GM23338 (cell line): Measurements from ENCODE around the gene LPGAT1. TPM values are rescaled to one million over a fixed set of nuclear protein-coding genes. Genes with fewer than 3 reads are reported as not detected.
"Not testable (repeated sequence)": the region's sequence is repeated elsewhere in the genome, so short reads cannot be mapped to it uniquely, and the experiment has no call there.

Experiments
- ATAC-seq: fragments of 200-7000 bp; cut with Tn5 transposase; 3 replicates; pipeline ENCODE4 v1.9.1; 2020
- DNase-seq: peaks from one replicate; pipeline ENCODE4 v3.0.0-alpha.2; 2015; ENCODE audit warnings: low spot score
- H2AFZ ChIP-seq: fragments of 200-600 bp; sonication (generic); 2 replicates; pipeline ENCODE4 v1.8.0; 2016; ENCODE audit warnings: antibody characterized with exemption, mild to moderate bottlenecking, moderate library complexity
- H3F3A ChIP-seq: fragments of 200-600 bp; sonication (generic); replicated peaks from 2 replicates; pipeline ENCODE4 v1.8.0; 2017; ENCODE audit warnings: antibody characterized with exemption, mixed run types, low read depth
- H3K27ac ChIP-seq: fragments of 200-600 bp; sonication (generic); 2 replicates; pipeline ENCODE4 v1.6.1; 2016; ENCODE audit warnings: low read depth
- H3K27me3 ChIP-seq: fragments of 200-600 bp; sonication (generic); 2 replicates; pipeline ENCODE4 v1.8.0; 2016; ENCODE audit warnings: mild to moderate bottlenecking, mixed run types, moderate library complexity; ENCODE audit not compliant: insufficient read depth
- H3K36me3 ChIP-seq: fragments of 200-600 bp; sonication (generic); 2 replicates; pipeline ENCODE4 v1.8.0; 2016; ENCODE audit warnings: mild to moderate bottlenecking; ENCODE audit not compliant: insufficient read depth
- H3K4me1 ChIP-seq: fragments of 200-600 bp; sonication (generic); 2 replicates; pipeline ENCODE4 v1.8.0; 2016; ENCODE audit warnings: mild to moderate bottlenecking, moderate library complexity; ENCODE audit not compliant: insufficient read depth
- H3K4me2 ChIP-seq: fragments of 200-600 bp; sonication (generic); 2 replicates; pipeline ENCODE4 v1.7.1; 2017; ENCODE audit warnings: mixed run types
- H3K4me3 ChIP-seq: fragments of 200-600 bp; sonication (generic); 2 replicates; pipeline ENCODE4 v1.6.1; 2016; ENCODE audit warnings: mixed run types
- H3K79me2 ChIP-seq: fragments of 200-600 bp; sonication (generic); replicated peaks from 2 replicates; pipeline ENCODE4 v1.8.0; 2017; ENCODE audit warnings: mild to moderate bottlenecking; ENCODE audit not compliant: insufficient read depth
- H3K9me2 ChIP-seq: fragments of 200-600 bp; sonication (generic); 2 replicates; pipeline ENCODE4 v1.8.0; 2017; ENCODE audit not compliant: insufficient read depth
- H4K20me1 ChIP-seq: fragments of 200-600 bp; sonication (generic); replicated peaks from 2 replicates; pipeline ENCODE4 v1.8.0; 2017; ENCODE audit warnings: mild to moderate bottlenecking; ENCODE audit not compliant: insufficient read depth
- H3K27ac Mint-ChIP-seq: 2 replicates; pipeline ENCODE4 v1.8.0; 2020; ENCODE audit warnings: inconsistent platforms, mild to moderate bottlenecking, moderate library complexity, mixed read lengths
- H3K27me3 Mint-ChIP-seq: 3 replicates; pipeline ENCODE4 v1.8.0; 2022; ENCODE audit warnings: low read depth, mild to moderate bottlenecking, moderate library complexity, mixed read lengths, inconsistent platforms; ENCODE audit not compliant: insufficient read depth, poor library complexity
- H3K36me3 Mint-ChIP-seq: 3 replicates; pipeline ENCODE4 v1.8.0; 2021; ENCODE audit warnings: low read depth, mild to moderate bottlenecking, inconsistent platforms, moderate library complexity, mixed read lengths
- H3K4me1 Mint-ChIP-seq: 3 replicates; pipeline ENCODE4 v1.8.0; 2020; ENCODE audit warnings: mild to moderate bottlenecking, inconsistent platforms, mixed read lengths
- H3K4me3 Mint-ChIP-seq: 3 replicates; pipeline ENCODE4 v1.8.0; 2021; ENCODE audit warnings: moderate library complexity, mild to moderate bottlenecking, inconsistent platforms, mixed read lengths
- H3K9me3 Mint-ChIP-seq: 3 replicates; pipeline ENCODE4 v1.8.0; 2020; ENCODE audit warnings: moderate library complexity, mild to moderate bottlenecking, inconsistent platforms, mixed read lengths
- CREB1 ChIP-seq: fragments of 250-450 bp; sonication (Bioruptor Pico); IDR thresholded peaks from 2 replicates; pipeline ENCODE4 v1.5.0; 2020; ENCODE audit warnings: low read depth, mild to moderate bottlenecking, moderate library complexity
- ETS1 ChIP-seq: IDR thresholded peaks from 2 replicates; pipeline ENCODE4 v1.6.1; 2016; ENCODE audit warnings: antibody characterized with exemption
- JUNB ChIP-seq: IDR thresholded peaks from one replicate; pipeline ENCODE4 v1.6.1; 2016; ENCODE audit warnings: antibody characterized with exemption; ENCODE audit not compliant: unreplicated experiment
- NANOG ChIP-seq: IDR thresholded peaks from 2 replicates; pipeline ENCODE4 v1.6.1; 2016; ENCODE audit warnings: antibody characterized with exemption, borderline replicate concordance
- POLR2AphosphoS5 ChIP-seq: IDR thresholded peaks from 2 replicates; pipeline ENCODE4 v1.6.1; 2016; ENCODE audit warnings: antibody characterized with exemption, low read depth
- ZNF114 ChIP-seq: fragments of 250-450 bp; sonication (Bioruptor Pico); IDR thresholded peaks from 2 replicates; pipeline ENCODE4 v1.5.0; 2020; ENCODE audit warnings: mild to moderate bottlenecking, moderate library complexity
- ZNF331 ChIP-seq: fragments of 250-450 bp; sonication (Bioruptor Pico); IDR thresholded peaks from 2 replicates; pipeline ENCODE4 v1.5.0; 2020; ENCODE audit warnings: low read depth, mild to moderate bottlenecking, moderate library complexity
- polyA plus RNA-seq: library from polyadenylated mRNA; unstranded; fragments of >200 nt; fragmentation: Nextera tagmentation; extraction: Ambion mirVana; gene quantifications from 2 replicates; pipeline ENCODE4 v1.2.1, GENCODE V29; 2016
- total RNA-seq: library from RNA; depleted of rRNA; stranded (reverse); fragments of >200 nt; shearing (Covaris generic); gene quantifications from 2 replicates; pipeline ENCODE4 v1.2.3, GENCODE V29; 2014
- TF ChIP-seq, protein P1 (sequence below): fragments of 250-450 bp; sonication (Bioruptor Pico); IDR thresholded peaks from 2 replicates; pipeline ENCODE4 v1.5.0; 2020; ENCODE audit warnings: mild to moderate bottlenecking, moderate library complexity

Gene LPGAT1
- total and polyA plus RNA-seq, 2 experiments from 2014 or later = 3.3 to 16.4 TPM

DNA sequence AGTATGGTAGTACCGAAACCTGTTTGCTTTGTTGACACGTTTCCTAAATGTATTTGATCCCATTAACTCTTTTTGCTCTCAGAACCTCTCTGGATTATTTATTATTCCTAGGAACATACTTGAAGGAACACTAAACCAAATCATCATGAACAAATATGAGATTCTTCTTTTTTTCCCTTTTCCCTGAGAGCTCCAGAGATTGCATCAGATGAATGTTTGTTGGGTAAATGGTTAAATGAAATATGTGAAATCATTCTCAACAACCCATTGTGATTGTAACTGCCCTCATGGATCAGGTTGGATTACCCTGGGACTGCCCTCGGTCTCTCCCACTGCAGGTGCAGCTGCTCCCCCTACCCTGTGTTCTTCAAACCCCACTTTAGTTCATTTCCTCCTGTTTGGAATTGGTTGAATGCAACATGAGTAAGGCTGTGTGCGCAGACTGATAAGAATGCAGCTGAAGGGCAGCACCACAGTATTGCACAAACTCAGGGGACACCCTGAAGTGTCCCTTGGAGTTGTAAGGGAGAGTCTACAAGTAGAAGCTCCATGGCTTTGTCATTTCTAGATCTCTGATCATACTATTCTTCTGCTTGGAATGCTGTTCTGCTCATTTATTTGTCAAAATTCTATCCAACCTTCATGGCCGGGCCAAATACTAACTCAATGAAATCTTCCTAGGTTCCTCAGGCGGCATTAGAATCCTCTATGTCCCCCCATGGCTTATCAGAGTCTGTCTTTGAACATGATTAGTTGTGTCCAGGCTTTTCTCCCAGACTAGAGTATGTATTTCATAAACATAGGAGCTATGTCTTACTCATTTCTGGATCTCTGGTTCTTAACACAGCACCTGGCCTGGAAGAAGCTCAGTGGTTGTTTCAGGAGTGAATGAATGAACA, 108.0 kb downstream of the LPGAT1 start:
- Mint-ChIP-seq H3K36me3 (no peaks in the 10 kb centered on the region), H3K9me3 (no peaks in the 10 kb centered on the region), H3K27me3 (peaks cover 5% of the 10 kb centered on the region), H3K4me1 (no peaks in the 10 kb centered on the region), H3K27ac (no peak overlapping the region), H3K4me3 (no peak overlapping the region)
- no peaks in the 10 kb centered on the region for H3K4me1 ChIP-seq
- no peak overlapping the region for H3K4me3 ChIP-seq
- H3K36me3 ChIP-seq = no peaks in the 10 kb centered on the region
- H3K9me2 ChIP-seq = peaks cover 5% of the 10 kb centered on the region; the same call in 1 of the 2 replicates
- no peak overlapping the region for H3K4me2 ChIP-seq
- H3K27me3 ChIP-seq = no peaks in the 10 kb centered on the region
- H3K79me2 ChIP-seq = no peaks in the 10 kb centered on the region
- DNase-seq (no peak), ATAC-seq (no peak)
- H3F3A ChIP-seq = no peaks in the 10 kb centered on the region
- no peak overlapping the region for H2AFZ ChIP-seq
- no peaks in the 10 kb centered on the region for H4K20me1 ChIP-seq
- H3K27ac ChIP-seq = no peak overlapping the region
- TF ChIP-seq ZNF114 (CRISPR knock-in tag) = no peak

- not testable (repeated sequence) for H3F3A ChIP-seq, H3K79me2 ChIP-seq, H3K4me3 Mint-ChIP-seq, H3K9me2 ChIP-seq, H3K4me3 ChIP-seq, H3K36me3 ChIP-seq, H4K20me1 ChIP-seq, H3K27ac Mint-ChIP-seq, H3K27ac ChIP-seq, H3K4me1 Mint-ChIP-seq, DNase-seq, H3K36me3 Mint-ChIP-seq, H2AFZ ChIP-seq, ATAC-seq, H3K4me1 ChIP-seq, H3K9me3 Mint-ChIP-seq, H3K27me3 ChIP-seq, H3K27me3 Mint-ChIP-seq, H3K4me2 ChIP-seq
Observed at GRCh38 chr1:211716555-211716954, 114.0 kb downstream of the LPGAT1 start.

- Histone ChIP-seq H3K36me3 (no peaks in the 10 kb centered on the region), H3K4me2 (no peak overlapping the region), H3F3A (no peaks in the 10 kb centered on the region), H2AFZ (no peak overlapping the region), H3K4me1 (no peaks in the 10 kb centered on the region), H3K27me3 (no peaks in the 10 kb centered on the region), H3K9me2 (no peaks in the 10 kb centered on the region), H4K20me1 (no peaks in the 10 kb centered on the region), H3K79me2 (no peaks in the 10 kb centered on the region), H3K27ac (no peak overlapping the region), H3K4me3 (no peak overlapping the region)
- H3K9me3 Mint-ChIP-seq = no peaks in the 10 kb centered on the region
- H3K4me1 Mint-ChIP-seq = no peaks in the 10 kb centered on the region
- ATAC-seq (no peak), DNase-seq (no peak)
- no peak overlapping the region for H3K4me3 Mint-ChIP-seq
- H3K27ac Mint-ChIP-seq = no peak overlapping the region
- no peaks in the 10 kb centered on the region for H3K36me3 Mint-ChIP-seq
- H3K27me3 Mint-ChIP-seq = peaks cover 2% of the 10 kb centered on the region
- TF ChIP-seq NANOG = no peak
- TF ChIP-seq, protein P1, sequence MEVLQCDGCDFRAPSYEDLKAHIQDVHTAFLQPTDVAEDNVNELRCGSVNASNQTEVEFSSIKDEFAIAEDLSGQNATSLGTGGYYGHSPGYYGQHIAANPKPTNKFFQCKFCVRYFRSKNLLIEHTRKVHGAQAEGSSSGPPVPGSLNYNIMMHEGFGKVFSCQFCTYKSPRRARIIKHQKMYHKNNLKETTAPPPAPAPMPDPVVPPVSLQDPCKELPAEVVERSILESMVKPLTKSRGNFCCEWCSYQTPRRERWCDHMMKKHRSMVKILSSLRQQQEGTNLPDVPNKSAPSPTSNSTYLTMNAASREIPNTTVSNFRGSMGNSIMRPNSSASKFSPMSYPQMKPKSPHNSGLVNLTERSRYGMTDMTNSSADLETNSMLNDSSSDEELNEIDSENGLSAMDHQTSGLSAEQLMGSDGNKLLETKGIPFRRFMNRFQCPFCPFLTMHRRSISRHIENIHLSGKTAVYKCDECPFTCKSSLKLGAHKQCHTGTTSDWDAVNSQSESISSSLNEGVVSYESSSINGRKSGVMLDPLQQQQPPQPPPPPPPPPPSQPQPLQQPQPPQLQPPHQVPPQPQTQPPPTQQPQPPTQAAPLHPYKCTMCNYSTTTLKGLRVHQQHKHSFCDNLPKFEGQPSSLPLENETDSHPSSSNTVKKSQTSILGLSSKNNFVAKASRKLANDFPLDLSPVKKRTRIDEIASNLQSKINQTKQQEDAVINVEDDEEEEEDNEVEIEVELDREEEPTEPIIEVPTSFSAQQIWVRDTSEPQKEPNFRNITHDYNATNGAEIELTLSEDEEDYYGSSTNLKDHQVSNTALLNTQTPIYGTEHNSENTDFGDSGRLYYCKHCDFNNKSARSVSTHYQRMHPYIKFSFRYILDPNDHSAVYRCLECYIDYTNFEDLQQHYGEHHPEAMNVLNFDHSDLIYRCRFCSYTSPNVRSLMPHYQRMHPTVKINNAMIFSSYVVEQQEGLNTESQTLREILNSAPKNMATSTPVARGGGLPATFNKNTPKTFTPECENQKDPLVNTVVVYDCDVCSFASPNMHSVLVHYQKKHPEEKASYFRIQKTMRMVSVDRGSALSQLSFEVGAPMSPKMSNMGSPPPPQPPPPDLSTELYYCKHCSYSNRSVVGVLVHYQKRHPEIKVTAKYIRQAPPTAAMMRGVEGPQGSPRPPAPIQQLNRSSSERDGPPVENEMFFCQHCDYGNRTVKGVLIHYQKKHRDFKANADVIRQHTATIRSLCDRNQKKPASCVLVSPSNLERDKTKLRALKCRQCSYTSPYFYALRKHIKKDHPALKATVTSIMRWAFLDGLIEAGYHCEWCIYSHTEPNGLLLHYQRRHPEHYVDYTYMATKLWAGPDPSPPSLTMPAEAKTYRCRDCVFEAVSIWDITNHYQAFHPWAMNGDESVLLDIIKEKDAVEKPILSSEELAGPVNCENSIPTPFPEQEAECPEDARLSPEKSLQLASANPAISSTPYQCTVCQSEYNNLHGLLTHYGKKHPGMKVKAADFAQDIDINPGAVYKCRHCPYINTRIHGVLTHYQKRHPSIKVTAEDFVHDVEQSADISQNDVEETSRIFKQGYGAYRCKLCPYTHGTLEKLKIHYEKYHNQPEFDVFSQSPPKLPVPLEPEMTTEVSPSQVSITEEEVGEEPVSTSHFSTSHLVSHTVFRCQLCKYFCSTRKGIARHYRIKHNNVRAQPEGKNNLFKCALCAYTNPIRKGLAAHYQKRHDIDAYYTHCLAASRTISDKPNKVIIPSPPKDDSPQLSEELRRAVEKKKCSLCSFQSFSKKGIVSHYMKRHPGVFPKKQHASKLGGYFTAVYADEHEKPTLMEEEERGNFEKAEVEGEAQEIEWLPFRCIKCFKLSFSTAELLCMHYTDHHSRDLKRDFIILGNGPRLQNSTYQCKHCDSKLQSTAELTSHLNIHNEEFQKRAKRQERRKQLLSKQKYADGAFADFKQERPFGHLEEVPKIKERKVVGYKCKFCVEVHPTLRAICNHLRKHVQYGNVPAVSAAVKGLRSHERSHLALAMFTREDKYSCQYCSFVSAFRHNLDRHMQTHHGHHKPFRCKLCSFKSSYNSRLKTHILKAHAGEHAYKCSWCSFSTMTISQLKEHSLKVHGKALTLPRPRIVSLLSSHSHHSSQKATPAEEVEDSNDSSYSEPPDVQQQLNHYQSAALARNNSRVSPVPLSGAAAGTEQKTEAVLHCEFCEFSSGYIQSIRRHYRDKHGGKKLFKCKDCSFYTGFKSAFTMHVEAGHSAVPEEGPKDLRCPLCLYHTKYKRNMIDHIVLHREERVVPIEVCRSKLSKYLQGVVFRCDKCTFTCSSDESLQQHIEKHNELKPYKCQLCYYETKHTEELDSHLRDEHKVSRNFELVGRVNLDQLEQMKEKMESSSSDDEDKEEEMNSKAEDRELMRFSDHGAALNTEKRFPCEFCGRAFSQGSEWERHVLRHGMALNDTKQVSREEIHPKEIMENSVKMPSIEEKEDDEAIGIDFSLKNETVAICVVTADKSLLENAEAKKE = no peak
- TF ChIP-seq CREB1 (CRISPR knock-in tag) = no peak
- TF ChIP-seq ZNF331 (CRISPR knock-in tag) = no peak
- TF ChIP-seq ETS1 = no peak
- no peak for TF ChIP-seq JUNB
- no peak for TF ChIP-seq ZNF114 (CRISPR knock-in tag)
- TF ChIP-seq POLR2AphosphoS5 = no peak
Observed at GRCh38 chr1:211715971-211716370, 114.6 kb downstream of the LPGAT1 start.
